H1 (cell line): ENCODE data around the gene NIPSNAP2. TPM values are rescaled to one million over a fixed set of nuclear protein-coding genes. Genes with fewer than 3 reads are reported as not detected.
A peak's percentile ranks its signal among the peaks of the same experiment; 100 is the strongest.

Experiments used
- CTCF ChIA-PET: fragments of 300-600 bp; sonication (Branson Sonifier 250); formaldehyde crosslinking; loops from one replicate; lab custom pipeline; 2021; ENCODE audit not compliant: partially characterized antibody; lab: Charles Lee
- POLR2A ChIA-PET: fragments of 300-600 bp; sonication (Branson Sonifier 250); formaldehyde crosslinking; loops from one replicate; lab custom pipeline; 2021; ENCODE audit warnings: inconsistent platforms; ENCODE audit not compliant: partially characterized antibody; lab: Charles Lee
- DNase-seq, 2 experiments: peaks; one replicate each; pipeline versions ENCODE4 v3.0.0 to v3.0.0-alpha.2; 2010 to 2022; ENCODE audit warnings: low spot score in 2 of 2, low read depth in 1 of 2, mixed read lengths in 1 of 2
- FAIRE-seq: peaks from 2 replicates; lab custom pipeline; 2011; peaks lifted over from hg19 to GRCh38; lab: Jason Lieb, UNC
- H2AFZ ChIP-seq: 2 replicates; pipeline ENCODE4 v1.8.1; 2012; ENCODE audit warnings: low read length, inconsistent platforms
- H2AK5ac ChIP-seq: 2 replicates; pipeline ENCODE4 v1.6.1; 2013; ENCODE audit warnings: low read depth, low read length
- H2BK120ac ChIP-seq: replicated peaks from 2 replicates; pipeline ENCODE3; 2013; ENCODE audit warnings: low read depth, low read length, inconsistent platforms
- H2BK12ac ChIP-seq: 2 replicates; pipeline ENCODE4 v1.6.1; 2013; ENCODE audit warnings: low read depth, low read length
- H2BK15ac ChIP-seq: 2 replicates; pipeline ENCODE4 v1.6.1; 2013; ENCODE audit warnings: low read length
- H2BK20ac ChIP-seq: 2 replicates; pipeline ENCODE4 v1.6.1; 2013; ENCODE audit warnings: low read length
- H2BK5ac ChIP-seq: 2 replicates; pipeline ENCODE4 v1.6.1; 2013; ENCODE audit warnings: low read depth, low read length
- H3K14ac ChIP-seq: 2 replicates; pipeline ENCODE4 v1.6.1; 2013; ENCODE audit warnings: inconsistent platforms; ENCODE audit not compliant: insufficient read length
- H3K18ac ChIP-seq: 2 replicates; pipeline ENCODE4 v1.6.1; 2013; ENCODE audit warnings: low read length; ENCODE audit errors: extremely low read depth
- H3K23ac ChIP-seq: 2 replicates; pipeline ENCODE4 v1.6.1; 2013; ENCODE audit warnings: inconsistent platforms; ENCODE audit not compliant: insufficient read length
- H3K23me2 ChIP-seq: 2 replicates; pipeline ENCODE4 v1.6.1; 2013; ENCODE audit warnings: low read depth, low read length
- H3K27ac ChIP-seq: 2 replicates; pipeline ENCODE4 v1.6.1; 2011; ENCODE audit warnings: low read depth, low read length, inconsistent platforms
- H3K27me3 ChIP-seq, 4 experiments: replicated peaks in 1 of 4; 1 replicate in 1 of 4; 2 replicates in 3 of 4; pipeline versions ENCODE4 v1.6.1 to v1.8.1; 2011 to 2013; ENCODE audit warnings: low read length in 3 of 4, mild to moderate bottlenecking in 3 of 4, inconsistent platforms in 2 of 4, mixed read lengths in 2 of 4, moderate library complexity in 1 of 4; ENCODE audit not compliant: control insufficient read depth in 3 of 4, insufficient read depth in 3 of 4; ENCODE audit errors: extremely low read depth in 1 of 4
- H3K36me3 ChIP-seq, 4 experiments: 2 replicates each; pipeline versions ENCODE4 v1.6.1 to v1.8.1; 2011 to 2013; ENCODE audit warnings: mild to moderate bottlenecking in 4 of 4, low read length in 3 of 4, moderate library complexity in 2 of 4, control low read depth in 1 of 4, inconsistent platforms in 1 of 4; ENCODE audit not compliant: insufficient read depth in 4 of 4, control insufficient read depth in 2 of 4
- H3K4ac ChIP-seq: replicated peaks from 2 replicates; pipeline ENCODE3; 2013; ENCODE audit warnings: low read length, low read depth, mixed read lengths, inconsistent platforms; ENCODE audit not compliant: insufficient read length
- H3K4me1 ChIP-seq, 4 experiments: replicated peaks in 1 of 4; 1 replicate in 1 of 4; 2 replicates in 3 of 4; pipeline versions ENCODE4 v1.6.1 to v1.8.1; 2011 to 2013; ENCODE audit warnings: low read length in 3 of 4, inconsistent platforms in 2 of 4, mixed read lengths in 1 of 4; ENCODE audit not compliant: insufficient read depth in 4 of 4, control insufficient read depth in 3 of 4
- H3K4me2 ChIP-seq, 2 experiments: 2 replicates each; pipeline versions ENCODE4 v1.6.1 to v1.8.1; 2011 to 2013; ENCODE audit warnings: low read depth in 2 of 2, low read length in 2 of 2, control low read depth in 1 of 2, inconsistent platforms in 1 of 2, mild to moderate bottlenecking in 1 of 2; ENCODE audit not compliant: insufficient read depth in 1 of 2
- H3K4me3 ChIP-seq, 4 experiments: fragments of 200-600, 300-600 bp in 1 of 4; sonication (generic), shearing (Covaris generic), sonication (Bioruptor Twin) in 1 of 4; 2 replicates each; pipeline versions ENCODE4 v1.5.1 to v1.8.1; 2011 to 2016; ENCODE audit warnings: low read length in 4 of 4, low read depth in 3 of 4, control low read depth in 2 of 4, inconsistent platforms in 2 of 4, mild to moderate bottlenecking in 2 of 4, mixed read lengths in 1 of 4, moderate library complexity in 1 of 4; ENCODE audit not compliant: insufficient read depth in 2 of 4; ENCODE audit errors: extremely low read depth in 1 of 4
- H3K56ac ChIP-seq: replicated peaks from 2 replicates; pipeline ENCODE3; 2013; ENCODE audit warnings: low read depth, mild to moderate bottlenecking, mixed read lengths, low read length, inconsistent platforms; ENCODE audit not compliant: insufficient read length
- H3K79me1 ChIP-seq: 2 replicates; pipeline ENCODE4 v1.6.1; 2013; ENCODE audit warnings: low read depth, low read length, control low read depth
- H3K79me2 ChIP-seq, 2 experiments: 2 replicates each; pipeline versions ENCODE4 v1.6.1 to v1.8.1; 2012 to 2013; ENCODE audit warnings: low read length in 2 of 2, mild to moderate bottlenecking in 2 of 2, inconsistent platforms in 1 of 2; ENCODE audit not compliant: insufficient read depth in 2 of 2, control insufficient read depth in 1 of 2
- H3K9ac ChIP-seq, 4 experiments: replicated peaks in 1 of 4; 1 replicate in 1 of 4; 2 replicates in 3 of 4; pipeline versions ENCODE4 v1.6.1 to v1.8.1; 2011 to 2013; ENCODE audit warnings: low read depth in 3 of 4, low read length in 3 of 4, control low read depth in 2 of 4, mild to moderate bottlenecking in 2 of 4, moderate library complexity in 2 of 4, inconsistent platforms in 1 of 4; ENCODE audit errors: extremely low read depth in 1 of 4
- H3K9me3 ChIP-seq, 2 experiments: 2 replicates each; pipeline versions ENCODE4 v1.6.1 to v1.8.1; 2012 to 2013; ENCODE audit warnings: mild to moderate bottlenecking in 2 of 2, moderate library complexity in 2 of 2, control low read depth in 1 of 2, inconsistent platforms in 1 of 2, low read depth in 1 of 2, low read length in 1 of 2, mixed read lengths in 1 of 2; ENCODE audit not compliant: insufficient read depth in 2 of 2
- H4K20me1 ChIP-seq, 2 experiments: replicated peaks in 1 of 2; 2 replicates each; pipeline versions ENCODE3 to v1.8.1; 2011 to 2013; ENCODE audit warnings: inconsistent platforms in 2 of 2, low read length in 2 of 2, mild to moderate bottlenecking in 1 of 2; ENCODE audit not compliant: insufficient read depth in 2 of 2, control insufficient read depth in 1 of 2
- H4K5ac ChIP-seq: 2 replicates; pipeline ENCODE4 v1.6.1; 2013; ENCODE audit warnings: low read length, low read depth, mixed read lengths, inconsistent platforms; ENCODE audit not compliant: insufficient read length
- H4K8ac ChIP-seq: 2 replicates; pipeline ENCODE4 v1.8.0; 2013; ENCODE audit warnings: mild to moderate bottlenecking, moderate library complexity, low read length, inconsistent platforms; ENCODE audit not compliant: insufficient read depth; ENCODE audit errors: extremely low read depth
- H4K91ac ChIP-seq: replicated peaks from 2 replicates; pipeline ENCODE3; 2013; ENCODE audit warnings: low read length, mixed read lengths, inconsistent platforms; ENCODE audit not compliant: insufficient read length
- BACH1 ChIP-seq: IDR thresholded peaks from 2 replicates; pipeline ENCODE4 v1.6.1; 2012; ENCODE audit warnings: low read length, improper control_type of control experiment
- BCL11A ChIP-seq, 2 experiments: IDR thresholded peaks; one replicate each; pipeline ENCODE4 v1.6.1; 2011; ENCODE audit warnings: low read depth in 2 of 2, low read length in 2 of 2, mild to moderate bottlenecking in 2 of 2
- HDAC6 ChIP-seq: IDR thresholded peaks from one replicate; pipeline ENCODE4 v1.7.1; 2012; ENCODE audit warnings: low read depth, mild to moderate bottlenecking, inconsistent platforms, low read length, moderate library complexity
- JUN ChIP-seq: IDR thresholded peaks from 2 replicates; pipeline ENCODE4 v1.6.1; 2011; ENCODE audit warnings: low read depth, mild to moderate bottlenecking, improper control_type of control experiment, low read length
- WGBS, 2 experiments: shearing (Covaris generic) in 1 of 2; methylation state at CpG; one replicate each; pipeline versions ENCODE4 v1.1.6 to v1.1.7; 2013 to 2015; ENCODE audit warnings: low lambda C conversion rate in 2 of 2, mixed read lengths in 2 of 2, inconsistent platforms in 1 of 2, low coverage in 1 of 2, missing lambda C conversion rate in 1 of 2; ENCODE audit not compliant: insufficient replicate concordance in 2 of 2, insufficient coverage in 1 of 2, insufficient read length in 1 of 2; ENCODE audit errors: extremely low coverage in 1 of 2, missing lambda C conversion rate in 1 of 2; 5-methylcytosine and 5-hydroxymethylcytosine counted together
- polyA plus RNA-seq, 7 experiments: library from polyadenylated mRNA; depleted of rRNA in 3 of 7; stranded (reverse) in 5 of 7; unstranded in 2 of 7; fragments of >200 nt in 5 of 7; fragments of 200-250 nt in 2 of 7; gene quantifications; 1 replicate in 5 of 7; 2 replicates in 1 of 7; 4 replicates in 1 of 7; pipeline versions ENCODE4 v1.2.1 to v1.2.3, GENCODE V29; 2011 to 2013; ENCODE audit warnings: missing spikeins in 2 of 7, mixed read lengths in 2 of 7
- total RNA-seq: library from RNA; stranded (reverse); fragmentation: NEBNext Ultra II Directional; extraction: Animal tissue kit (Norgen Biotek cat#: 25700); gene quantifications from 2 replicates; pipeline ENCODE4 v1.2.1, GENCODE V29; 2021
- TF ChIP-seq, protein P1 (sequence below), 3 experiments: IDR thresholded peaks; 1 replicate in 2 of 3; 2 replicates in 1 of 3; pipeline versions ENCODE4 v1.5.1 to v1.6.1; 2011; ENCODE audit warnings: low read length in 3 of 3, mild to moderate bottlenecking in 3 of 3, inconsistent platforms in 2 of 3, low read depth in 1 of 3, moderate library complexity in 1 of 3; ENCODE audit not compliant: insufficient read depth in 1 of 3; ENCODE audit errors: control extremely low read depth in 1 of 3

Gene NIPSNAP2
- total and polyA plus RNA-seq, 2 of the 8 experiments (the other 6 are each of a cell fraction or from before 2014, with no cell fraction given), result 31.1 to 45.2 TPM

DNA sequence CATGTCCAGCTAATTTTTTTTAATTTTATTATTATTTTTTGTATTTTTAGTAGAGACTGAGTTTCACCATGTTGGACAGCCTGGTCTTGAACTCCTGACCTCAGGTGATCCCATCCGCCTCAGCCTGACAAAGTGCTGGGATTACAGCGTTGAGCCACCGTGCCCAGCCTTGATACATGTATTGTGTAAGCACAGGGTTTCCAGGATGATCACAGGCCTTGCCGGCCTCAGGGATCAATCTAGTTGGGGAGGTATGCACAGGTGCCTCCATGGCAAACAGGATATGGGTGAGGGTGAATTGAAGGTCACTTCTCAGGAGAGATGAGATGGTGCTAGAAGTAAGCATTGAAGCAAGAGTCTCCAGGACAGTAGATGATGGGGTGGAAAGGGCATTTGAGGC lies 7.2 kb upstream of the NIPSNAP2 start:
- Histone ChIP-seq H4K20me1 (peaks cover 0 to 4% of the 10 kb centered on the region in 2 experiments), H2BK15ac (no peak overlapping the region), H3K9me3 (no peaks in the 10 kb centered on the region), H3K23me2 (no peaks in the 10 kb centered on the region), H2AFZ (no peak overlapping the region), H3K79me1 (no peaks in the 10 kb centered on the region; the same call in 1 of the 2 replicates), H4K5ac (no peak overlapping the region), H3K4me3 (no peak overlapping the region), H3K79me2 (peaks cover 0 to 9% of the 10 kb centered on the region in 2 experiments; a peak in 3 of 4 replicates), H3K9ac (no peak overlapping the region), H2AK5ac (no peak overlapping the region), H2BK120ac (no peak overlapping the region), H3K23ac (no peak overlapping the region), H4K8ac (peak overlapping the region; percentile 35; the same call in 1 of the 2 replicates), H3K4me1 (no peaks in the 10 kb centered on the region), H3K27ac (no peak overlapping the region), H3K36me3 (peaks cover 8 to 14% (median 10%) of the 10 kb centered on the region in 4 experiments; a peak in 6 of 8 replicates), H4K91ac (no peak overlapping the region), H3K4ac (no peak overlapping the region), H2BK5ac (no peak overlapping the region), H2BK12ac (no peak overlapping the region), H3K27me3 (no peaks in the 10 kb centered on the region), H3K18ac (no peak overlapping the region), H3K56ac (no peak overlapping the region), H2BK20ac (no peak overlapping the region), H3K14ac (no peak overlapping the region), H3K4me2 (no peak overlapping the region)
- no peak for DNase-seq
- POLR2A ChIA-PET, result interaction anchor here (1.0 to 3.9 kb wide), 3 partner anchors 7 to 94 kb away, joined by 4 to 23 read pairs (median 5); partner anchors contain the start of genes CCT6A, NIPSNAP2 and PSPH
- WGBS, 2 experiments, result 96% methylated on average over 4 of the region's 4 CpGs; no CpG with 5 or more reads in 1 of the 2 experiments
- no peak for FAIRE-seq
- TF ChIP-seq BCL11A (IDR thresholded peaks at IDR 0.05; ENCODE audit: low read depth in 2 of 2, low read length in 2 of 2) (no peak), JUN (no peak), HDAC6 (no peak), BACH1 (no peak)
- TF ChIP-seq, protein P1, sequence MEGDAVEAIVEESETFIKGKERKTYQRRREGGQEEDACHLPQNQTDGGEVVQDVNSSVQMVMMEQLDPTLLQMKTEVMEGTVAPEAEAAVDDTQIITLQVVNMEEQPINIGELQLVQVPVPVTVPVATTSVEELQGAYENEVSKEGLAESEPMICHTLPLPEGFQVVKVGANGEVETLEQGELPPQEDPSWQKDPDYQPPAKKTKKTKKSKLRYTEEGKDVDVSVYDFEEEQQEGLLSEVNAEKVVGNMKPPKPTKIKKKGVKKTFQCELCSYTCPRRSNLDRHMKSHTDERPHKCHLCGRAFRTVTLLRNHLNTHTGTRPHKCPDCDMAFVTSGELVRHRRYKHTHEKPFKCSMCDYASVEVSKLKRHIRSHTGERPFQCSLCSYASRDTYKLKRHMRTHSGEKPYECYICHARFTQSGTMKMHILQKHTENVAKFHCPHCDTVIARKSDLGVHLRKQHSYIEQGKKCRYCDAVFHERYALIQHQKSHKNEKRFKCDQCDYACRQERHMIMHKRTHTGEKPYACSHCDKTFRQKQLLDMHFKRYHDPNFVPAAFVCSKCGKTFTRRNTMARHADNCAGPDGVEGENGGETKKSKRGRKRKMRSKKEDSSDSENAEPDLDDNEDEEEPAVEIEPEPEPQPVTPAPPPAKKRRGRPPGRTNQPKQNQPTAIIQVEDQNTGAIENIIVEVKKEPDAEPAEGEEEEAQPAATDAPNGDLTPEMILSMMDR (IDR thresholded peaks at IDR 0.05; ENCODE audit: control extremely low read depth in 1 of 3, insufficient read depth in 1 of 3, low read depth in 1 of 3, low read length in 3 of 3), result no peak
- CTCF ChIA-PET, result interaction anchor here (0.6 kb wide), 1 partner anchor 537 kb away, joined by 3 read pairs; no protein-coding TSS in a partner anchor
